Measurements from ENCODE around the gene ANKRD49.

GRCh38 chr11:94507485-94507884 lies 13.7 kb downstream of the ANKRD49 start:
- TF ChIP-seq EP300 (IDR thresholded peaks at IDR 0.05) (no peak), POLR2A (IDR thresholded peaks at IDR 0.05) (no peak)
